T47D (cell line): ENCODE data around the gene MAPKAP1.

Source experiments
- DNase-seq, 2 experiments: peaks; one replicate each; pipeline versions ENCODE4 v3.0.0 to v3.0.0-alpha.2; 2011 to 2012; ENCODE audit warnings: low read depth in 1 of 2, low spot score in 1 of 2
- JUND ChIP-seq: IDR thresholded peaks from 2 replicates; pipeline ENCODE4 v1.6.1; 2012; ENCODE audit warnings: low read depth
- in situ Hi-C: cut with HindIII; loops from 2 replicates; pipeline ENCODE4 v1.10.0; 2016; ENCODE audit warnings: low sequenced_read_pairs, low pct_unique_long_range_greater_than_20kb

Gene MAPKAP1

GRCh38 chr9:125532812-125533594 is 174.0 kb downstream of the MAPKAP1 start:
- in situ Hi-C loops: no loop called here
- DNase-seq: no peak
- TF ChIP-seq JUND: no peak

- TF ChIP-seq JUND: no peak
- in situ Hi-C loops: no loop called here
- DNase-seq: no peak
Observed at GRCh38 chr9:125532412-125532811, 174.6 kb downstream of the MAPKAP1 start.

GRCh38 chr9:125529589-125530515 is 177.2 kb downstream of the MAPKAP1 start:
- TF ChIP-seq JUND: no peak
- in situ Hi-C loops: no loop called here
- DNase-seq: no peak

- in situ Hi-C loops: no loop called here
- no peak for TF ChIP-seq JUND
- DNase-seq: no peak
Observed at GRCh38 chr9:125529107-125529506, 177.9 kb downstream of the MAPKAP1 start.

GRCh38 chr9:125527471-125528002 is 179.5 kb downstream of the MAPKAP1 start:
- no peak for TF ChIP-seq JUND
- no peak for DNase-seq
- in situ Hi-C loops: no loop called here

GRCh38 chr9:125525921-125526631 is 180.9 kb downstream of the MAPKAP1 start:
- in situ Hi-C loops: no loop called here
- TF ChIP-seq JUND: no peak
- DNase-seq: no peak

- in situ Hi-C loops: no loop called here
- no peak for TF ChIP-seq JUND
Observed at GRCh38 chr9:125524583-125525355, 182.2 kb downstream of the MAPKAP1 start.

GRCh38 chr9:125523681-125524080 is 183.3 kb downstream of the MAPKAP1 start:
- DNase-seq: no peak
- in situ Hi-C loops: no loop called here
- TF ChIP-seq JUND: no peak

More at GRCh38 chr9:125524583-125525355, 182.2 kb downstream of the MAPKAP1 start:
- no peak for DNase-seq

- TF ChIP-seq JUND: no peak
- in situ Hi-C loops: no loop called here
- DNase-seq: no peak
Observed at GRCh38 chr9:125522328-125522725, 184.7 kb downstream of the MAPKAP1 start.

GRCh38 chr9:125521462-125522327 is 185.3 kb downstream of the MAPKAP1 start:
- DNase-seq: no peak
- TF ChIP-seq JUND: no peak
- in situ Hi-C loops: no loop called here

- DNase-seq: no peak
- no peak for TF ChIP-seq JUND
- in situ Hi-C loops: no loop called here
Observed at GRCh38 chr9:125519734-125520133, 187.3 kb downstream of the MAPKAP1 start.
